LNCaP clone FGC (cell line): ENCODE data around the gene MUC2.

ENCODE experiments used
- DNase-seq: peaks from one replicate; pipeline ENCODE4 v3.0.0-alpha.2; 2011; ENCODE audit warnings: low read depth
- H3K4me3 ChIP-seq: 2 replicates; pipeline ENCODE4 v1.5.1; 2011; ENCODE audit warnings: mild to moderate bottlenecking, low read depth, low read length, control low read depth
- CTCF ChIP-seq: IDR thresholded peaks from 2 replicates; pipeline ENCODE4 v1.5.1; 2012; ENCODE audit warnings: mild to moderate bottlenecking; ENCODE audit not compliant: control insufficient read depth, insufficient read depth; ENCODE audit errors: extremely low read depth

MUC2 gene

GRCh38 chr11:1032310-1032891 lies 42.3 kb upstream of the MUC2 start:
- no peak overlapping the region for H3K4me3 ChIP-seq
- no peak for DNase-seq
- no peak for TF ChIP-seq CTCF

- H3K4me3 ChIP-seq = no peak overlapping the region
- DNase-seq = no peak
- TF ChIP-seq CTCF = no peak
Measured at GRCh38 chr11:1033016-1033798, 41.5 kb upstream of the MUC2 start.

DNA sequence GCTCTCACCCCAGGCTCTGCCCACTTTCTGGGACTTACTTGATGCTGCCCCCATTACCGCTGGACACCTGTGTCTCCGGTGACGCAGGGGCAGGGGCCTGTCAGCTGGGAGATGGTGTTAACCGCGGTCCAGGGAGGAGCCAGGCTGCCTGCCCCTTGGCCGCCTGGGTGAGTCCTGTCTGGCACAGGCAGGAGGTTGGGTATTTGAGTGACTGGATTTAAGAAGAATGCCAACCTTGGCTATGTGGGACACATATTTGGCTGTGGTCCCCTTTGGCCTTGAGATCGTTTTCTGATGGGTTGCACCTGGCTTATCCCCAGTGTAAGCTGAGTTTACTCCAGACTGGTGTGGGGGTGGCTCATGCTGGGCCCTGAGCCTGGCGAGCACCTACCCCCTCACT lies 40.7 kb upstream of the MUC2 start:
- TF ChIP-seq CTCF = no peak
- no peak overlapping the region for H3K4me3 ChIP-seq
- no peak for DNase-seq

- H3K4me3 ChIP-seq = no peak overlapping the region
- DNase-seq = no peak
- no peak for TF ChIP-seq CTCF
Measured at GRCh38 chr11:1034456-1035295, 40.0 kb upstream of the MUC2 start.

GRCh38 chr11:1035577-1036283 lies 38.9 kb upstream of the MUC2 start:
- TF ChIP-seq CTCF = no peak
- no peak for DNase-seq
- H3K4me3 ChIP-seq = no peak overlapping the region

DNA sequence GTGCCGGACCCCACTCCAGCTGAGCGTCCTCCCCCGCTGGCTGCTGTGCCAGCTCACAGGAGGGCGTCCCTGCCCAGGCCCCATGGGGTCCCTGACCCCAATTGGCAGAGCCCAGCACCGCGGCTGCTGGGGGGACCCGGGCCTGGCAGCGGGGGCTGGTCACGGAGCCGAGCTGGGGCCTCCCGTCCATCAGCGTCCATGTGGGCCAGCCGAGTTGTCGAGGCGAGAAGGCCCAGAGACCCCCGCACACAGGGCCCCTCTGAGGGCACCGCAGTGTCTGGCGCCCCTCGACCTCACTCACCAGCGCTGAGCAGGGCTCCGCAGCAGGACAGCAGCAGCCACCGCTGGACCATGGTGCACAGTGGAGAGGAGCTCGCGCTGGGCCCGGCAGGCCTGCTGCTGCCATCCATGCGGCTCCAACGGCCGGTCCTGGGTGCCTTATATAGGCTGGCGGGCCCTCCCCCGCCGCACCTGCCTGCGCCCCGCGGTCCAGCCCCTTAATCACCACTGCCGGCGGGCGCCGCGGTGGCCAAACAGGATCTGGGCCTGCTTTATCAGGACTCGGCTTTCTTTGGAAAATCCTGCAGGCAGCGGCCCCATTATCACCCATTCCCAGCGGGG lies 38.3 kb upstream of the MUC2 start, which contains the start of gene MUC6:
Gene MUC6 (minus strand): TSS at position 416 of the 621 bp plus-strand sequence. CDS start 63 bp downstream, at position 353.
- TF ChIP-seq CTCF = no peak
- H3K4me3 ChIP-seq = no peak within 1 kb of the TSS
- no peak for DNase-seq
